Mesothelial cell of epicardium (in vitro differentiated cells): ENCODE measurements around the gene PPP2R5B. TPM values are rescaled to one million over a fixed set of nuclear protein-coding genes. Genes with fewer than 3 reads are reported as not detected.

Experiments
- DNase-seq, 2 experiments: peaks; one replicate each; pipeline ENCODE4 v3.0.0; 2021; ENCODE audit warnings: low spot score in 2 of 2; ENCODE audit not compliant: unreplicated experiment in 2 of 2
- H3K27ac Mint-ChIP-seq: 2 replicates; pipeline ENCODE4 v1.8.0; 2021; ENCODE audit warnings: mixed read lengths
- H3K27me3 Mint-ChIP-seq: 2 replicates; pipeline ENCODE4 v1.8.0; 2021; ENCODE audit warnings: low read depth, mixed read lengths
- H3K36me3 Mint-ChIP-seq: 2 replicates; pipeline ENCODE4 v1.8.0; 2021; ENCODE audit warnings: mixed read lengths
- H3K4me1 Mint-ChIP-seq: 2 replicates; pipeline ENCODE4 v1.8.0; 2021; ENCODE audit warnings: mixed read lengths
- H3K4me3 Mint-ChIP-seq: 2 replicates; pipeline ENCODE4 v1.8.0; 2021; ENCODE audit warnings: mild to moderate bottlenecking, moderate library complexity, mixed read lengths
- H3K9me3 Mint-ChIP-seq: 2 replicates; pipeline ENCODE4 v1.8.0; 2021; ENCODE audit warnings: mixed read lengths
- CTCF ChIP-seq: fragments of 200-600 bp; sonication (generic); IDR thresholded peaks from one replicate; pipeline ENCODE4 v1.5.0; 2021; ENCODE audit warnings: antibody characterized with exemption; ENCODE audit not compliant: unreplicated experiment
- total RNA-seq: library from RNA; stranded (reverse); gene quantifications from 3 replicates; pipeline ENCODE4 v1.2.1, GENCODE V29; 2021

PPP2R5B gene
- total RNA-seq, 1 donor from 2014 or later: 13.5 TPM

GRCh38 chr11:64891880-64892279, 32.6 kb upstream of the PPP2R5B start:
- peaks cover 13% of the 10 kb centered on the region for H3K4me1 Mint-ChIP-seq
- TF ChIP-seq CTCF: no peak
- no peak overlapping the region for H3K27ac Mint-ChIP-seq
- peaks cover 4% of the 10 kb centered on the region for H3K36me3 Mint-ChIP-seq
- no peak overlapping the region for H3K4me3 Mint-ChIP-seq
- H3K9me3 Mint-ChIP-seq: no peaks in the 10 kb centered on the region
- DNase-seq: no peak
- no peaks in the 10 kb centered on the region for H3K27me3 Mint-ChIP-seq

GRCh38 chr11:64892411-64892831, 32.1 kb upstream of the PPP2R5B start:
- no peak for TF ChIP-seq CTCF
- no peak overlapping the region for H3K27ac Mint-ChIP-seq
- H3K4me1 Mint-ChIP-seq: peaks cover 11% of the 10 kb centered on the region
- no peak overlapping the region for H3K4me3 Mint-ChIP-seq
- no peak for DNase-seq
- H3K27me3 Mint-ChIP-seq: no peaks in the 10 kb centered on the region
- peaks cover 6% of the 10 kb centered on the region for H3K36me3 Mint-ChIP-seq
- H3K9me3 Mint-ChIP-seq: no peaks in the 10 kb centered on the region

GRCh38 chr11:64892838-64893193, 31.7 kb upstream of the PPP2R5B start:
- Mint-ChIP-seq H3K9me3 (no peaks in the 10 kb centered on the region), H3K4me3 (no peak overlapping the region), H3K27me3 (no peaks in the 10 kb centered on the region), H3K36me3 (peaks cover 6% of the 10 kb centered on the region), H3K27ac (no peak overlapping the region), H3K4me1 (peaks cover 10% of the 10 kb centered on the region)
- TF ChIP-seq CTCF: no peak
- no peak for DNase-seq

GRCh38 chr11:64893194-64894069, 31.1 kb upstream of the PPP2R5B start:
- no peaks in the 10 kb centered on the region for H3K9me3 Mint-ChIP-seq
- no peak overlapping the region for H3K4me3 Mint-ChIP-seq
- TF ChIP-seq CTCF: peak; percentile 39

GRCh38 chr11:64894070-64894811, 30.2 kb upstream of the PPP2R5B start:
- Mint-ChIP-seq H3K36me3 (peaks cover 6% of the 10 kb centered on the region), H3K4me1 (peaks cover under 1% of the 10 kb centered on the region), H3K27ac (no peak overlapping the region), H3K4me3 (no peak overlapping the region), H3K27me3 (no peaks in the 10 kb centered on the region), H3K9me3 (no peaks in the 10 kb centered on the region)
- peak; percentile 67 to 83 for DNase-seq
- peak; percentile 66 for TF ChIP-seq CTCF

More at GRCh38 chr11:64893194-64894069, 31.1 kb upstream of the PPP2R5B start:
- Mint-ChIP-seq H3K27ac (no peak overlapping the region), H3K36me3 (peaks cover 6% of the 10 kb centered on the region), H3K27me3 (no peaks in the 10 kb centered on the region), H3K4me1 (peaks cover 6% of the 10 kb centered on the region)
- DNase-seq: no peak
